HL-60 (cell line): ENCODE data around the gene SLC5A1.

ENCODE experiments used
- DNase-seq, 2 experiments: peaks; one replicate each; pipeline ENCODE4 v3.0.0-alpha.2; 2010 to 2020; ENCODE audit warnings: low read depth in 1 of 2, low spot score in 1 of 2
- H3K27ac ChIP-seq: fragments of 250-450 bp; sonication (Bioruptor Pico); replicated peaks from 2 replicates; pipeline ENCODE4 v1.5.1; 2020; ENCODE audit warnings: mild to moderate bottlenecking, moderate library complexity
- H3K27me3 ChIP-seq: fragments of 250-450 bp; sonication (Bioruptor Pico); 2 replicates; pipeline ENCODE4 v1.5.1; 2021; ENCODE audit warnings: mild to moderate bottlenecking, moderate library complexity; ENCODE audit not compliant: insufficient read depth, poor library complexity, severe bottlenecking
- H3K4me3 ChIP-seq: replicated peaks from 2 replicates; pipeline ENCODE4 v1.5.1; 2011; ENCODE audit warnings: mild to moderate bottlenecking, control low read depth, low read length; ENCODE audit not compliant: insufficient read depth
- GABPA ChIP-seq: IDR thresholded peaks from 2 replicates; pipeline ENCODE4 v1.6.1; 2012; ENCODE audit warnings: low read depth
- POLR2AphosphoS5 ChIP-seq: IDR thresholded peaks from 2 replicates; pipeline ENCODE4 v1.6.1; 2012; ENCODE audit warnings: low read depth
- SPI1 ChIP-seq: IDR thresholded peaks from 2 replicates; pipeline ENCODE4 v1.6.1; 2012; ENCODE audit warnings: low read depth, mild to moderate bottlenecking, borderline replicate concordance
- long read RNA-seq: library from polyadenylated mRNA; unstranded; transcript quantifications from one replicate; pipeline ENCODE4 v2.0.0, GENCODE V29; 2020
- TF ChIP-seq, protein P1 (sequence below): IDR thresholded peaks from 2 replicates; pipeline ENCODE4 v1.6.1; 2012; ENCODE audit warnings: low read depth; ENCODE audit not compliant: insufficient replicate concordance
- TF ChIP-seq, protein P2 (sequence below): IDR thresholded peaks from one replicate; pipeline ENCODE4 v1.5.1; 2011; ENCODE audit warnings: low read length, control low read depth, inconsistent platforms; ENCODE audit not compliant: insufficient read depth

The SLC5A1 gene
- long read RNA-seq: 0 reads

DNA sequence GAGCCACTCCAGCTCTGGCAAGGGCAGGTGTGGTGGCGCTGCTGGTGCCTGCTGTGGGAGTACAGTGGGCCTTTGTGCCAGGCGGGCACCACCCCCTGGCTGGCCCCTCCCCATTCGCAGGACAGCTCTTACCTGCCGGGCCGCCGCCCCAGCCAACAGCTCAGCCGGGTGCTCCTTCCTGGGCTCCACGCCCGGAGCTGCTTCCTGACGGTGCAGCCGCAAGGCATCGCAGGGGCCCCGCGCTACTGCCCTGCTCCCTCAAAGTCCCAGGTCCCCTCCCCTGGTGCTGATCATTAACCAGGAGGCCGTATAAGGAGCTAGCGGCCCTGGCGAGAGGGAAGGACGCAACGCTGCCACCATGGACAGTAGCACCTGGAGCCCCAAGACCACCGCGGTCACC is at the start of gene SLC5A1:
SLC5A1 (plus strand) TSS at position 338 of the 400 bp plus-strand sequence; CDS start at position 359, 21 bp downstream.
- no peak within 1 kb of the TSS for H3K4me3 ChIP-seq
- H3K27ac ChIP-seq: no peak within 1 kb of the TSS
- TF ChIP-seq, protein P1, sequence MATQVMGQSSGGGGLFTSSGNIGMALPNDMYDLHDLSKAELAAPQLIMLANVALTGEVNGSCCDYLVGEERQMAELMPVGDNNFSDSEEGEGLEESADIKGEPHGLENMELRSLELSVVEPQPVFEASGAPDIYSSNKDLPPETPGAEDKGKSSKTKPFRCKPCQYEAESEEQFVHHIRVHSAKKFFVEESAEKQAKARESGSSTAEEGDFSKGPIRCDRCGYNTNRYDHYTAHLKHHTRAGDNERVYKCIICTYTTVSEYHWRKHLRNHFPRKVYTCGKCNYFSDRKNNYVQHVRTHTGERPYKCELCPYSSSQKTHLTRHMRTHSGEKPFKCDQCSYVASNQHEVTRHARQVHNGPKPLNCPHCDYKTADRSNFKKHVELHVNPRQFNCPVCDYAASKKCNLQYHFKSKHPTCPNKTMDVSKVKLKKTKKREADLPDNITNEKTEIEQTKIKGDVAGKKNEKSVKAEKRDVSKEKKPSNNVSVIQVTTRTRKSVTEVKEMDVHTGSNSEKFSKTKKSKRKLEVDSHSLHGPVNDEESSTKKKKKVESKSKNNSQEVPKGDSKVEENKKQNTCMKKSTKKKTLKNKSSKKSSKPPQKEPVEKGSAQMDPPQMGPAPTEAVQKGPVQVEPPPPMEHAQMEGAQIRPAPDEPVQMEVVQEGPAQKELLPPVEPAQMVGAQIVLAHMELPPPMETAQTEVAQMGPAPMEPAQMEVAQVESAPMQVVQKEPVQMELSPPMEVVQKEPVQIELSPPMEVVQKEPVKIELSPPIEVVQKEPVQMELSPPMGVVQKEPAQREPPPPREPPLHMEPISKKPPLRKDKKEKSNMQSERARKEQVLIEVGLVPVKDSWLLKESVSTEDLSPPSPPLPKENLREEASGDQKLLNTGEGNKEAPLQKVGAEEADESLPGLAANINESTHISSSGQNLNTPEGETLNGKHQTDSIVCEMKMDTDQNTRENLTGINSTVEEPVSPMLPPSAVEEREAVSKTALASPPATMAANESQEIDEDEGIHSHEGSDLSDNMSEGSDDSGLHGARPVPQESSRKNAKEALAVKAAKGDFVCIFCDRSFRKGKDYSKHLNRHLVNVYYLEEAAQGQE: no peak
- TF ChIP-seq SPI1: no peak
- TF ChIP-seq, protein P2, sequence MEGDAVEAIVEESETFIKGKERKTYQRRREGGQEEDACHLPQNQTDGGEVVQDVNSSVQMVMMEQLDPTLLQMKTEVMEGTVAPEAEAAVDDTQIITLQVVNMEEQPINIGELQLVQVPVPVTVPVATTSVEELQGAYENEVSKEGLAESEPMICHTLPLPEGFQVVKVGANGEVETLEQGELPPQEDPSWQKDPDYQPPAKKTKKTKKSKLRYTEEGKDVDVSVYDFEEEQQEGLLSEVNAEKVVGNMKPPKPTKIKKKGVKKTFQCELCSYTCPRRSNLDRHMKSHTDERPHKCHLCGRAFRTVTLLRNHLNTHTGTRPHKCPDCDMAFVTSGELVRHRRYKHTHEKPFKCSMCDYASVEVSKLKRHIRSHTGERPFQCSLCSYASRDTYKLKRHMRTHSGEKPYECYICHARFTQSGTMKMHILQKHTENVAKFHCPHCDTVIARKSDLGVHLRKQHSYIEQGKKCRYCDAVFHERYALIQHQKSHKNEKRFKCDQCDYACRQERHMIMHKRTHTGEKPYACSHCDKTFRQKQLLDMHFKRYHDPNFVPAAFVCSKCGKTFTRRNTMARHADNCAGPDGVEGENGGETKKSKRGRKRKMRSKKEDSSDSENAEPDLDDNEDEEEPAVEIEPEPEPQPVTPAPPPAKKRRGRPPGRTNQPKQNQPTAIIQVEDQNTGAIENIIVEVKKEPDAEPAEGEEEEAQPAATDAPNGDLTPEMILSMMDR: no peak
- no peak for TF ChIP-seq GABPA
- TF ChIP-seq POLR2AphosphoS5: no peak
- no peak for DNase-seq
- H3K27me3 ChIP-seq: peaks cover 2% of the 10 kb centered on the region

DNA sequence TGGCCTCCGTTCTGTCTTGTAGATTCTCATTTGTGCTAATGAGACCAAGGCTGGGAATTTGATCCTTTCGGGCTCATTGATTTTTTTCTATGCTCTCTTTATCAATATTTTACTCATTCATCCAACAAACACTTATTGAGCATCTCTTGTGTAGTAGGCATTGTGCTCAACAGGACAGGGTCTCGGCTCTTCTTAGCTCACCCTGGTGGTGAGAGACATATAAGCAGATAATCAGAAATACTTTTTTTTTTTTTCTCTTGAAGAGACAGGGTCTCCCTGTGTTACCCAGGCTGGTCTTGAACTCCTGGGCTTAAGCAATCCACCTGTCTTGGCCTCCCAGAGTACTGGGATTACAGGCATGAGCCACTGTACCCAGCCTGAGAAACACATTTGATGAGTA is 48.0 kb upstream of the SLC5A1 start:
- DNase-seq: no peak
- Histone ChIP-seq H3K27me3 (no peaks in the 10 kb centered on the region), H3K4me3 (no peak overlapping the region), H3K27ac (no peak overlapping the region)
- no peak for TF ChIP-seq POLR2AphosphoS5
- TF ChIP-seq, protein P2: no peak
- TF ChIP-seq, protein P1: no peak
- no peak for TF ChIP-seq SPI1
- no peak for TF ChIP-seq GABPA

DNA sequence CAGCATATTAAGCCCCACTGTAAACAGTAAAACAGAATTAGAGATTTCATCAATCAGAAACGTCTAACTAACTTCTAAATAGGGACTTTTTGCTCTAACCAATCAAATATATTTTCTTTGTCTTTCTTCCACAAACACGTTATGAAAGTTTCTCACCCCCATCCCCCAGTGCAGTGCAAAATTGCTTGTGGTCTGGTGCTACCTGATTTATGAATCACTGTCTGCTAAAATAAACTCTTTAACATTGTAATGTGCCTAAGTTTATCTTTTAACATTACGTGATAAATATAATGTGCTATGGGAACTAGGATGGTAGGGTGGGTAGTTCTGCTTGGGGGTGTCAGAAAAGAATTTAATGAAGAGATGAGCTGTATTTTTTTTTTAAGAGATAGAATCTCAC is 47.3 kb upstream of the SLC5A1 start:
- no peak overlapping the region for H3K4me3 ChIP-seq
- TF ChIP-seq GABPA (no peak), SPI1 (no peak), POLR2AphosphoS5 (no peak)
- TF ChIP-seq, protein P2: no peak
- TF ChIP-seq, protein P1: no peak
- no peak for DNase-seq

More for the DNA sequence above, 47.3 kb upstream of the SLC5A1 start:
- Histone ChIP-seq H3K27me3 (no peaks in the 10 kb centered on the region), H3K27ac (no peak overlapping the region)
